Liver (tissue), 9 donors: Measurements from ENCODE around the gene MANSC1. TPM values are rescaled to one million over a fixed set of nuclear protein-coding genes. Genes with fewer than 3 reads are reported as not detected.

Experiments
- DNase-seq: peaks from one replicate; pipeline ENCODE4 v3.0.0-alpha.2; 2017; ENCODE audit warnings: low spot score
- H3K27ac ChIP-seq, 2 donors: one replicate each; pipeline ENCODE4 v1.7.0; 2013; ENCODE audit warnings: inconsistent platforms in 2 of 2, low read length in 2 of 2, control low read depth in 1 of 2, low read depth in 1 of 2, mild to moderate bottlenecking in 1 of 2
- H3K27me3 ChIP-seq, 4 donors: one replicate each; pipeline versions ENCODE4 v1.6.1 to v1.7.0; 2013; ENCODE audit warnings: low read length in 3 of 4, inconsistent platforms in 1 of 4, mild to moderate bottlenecking in 1 of 4, moderate library complexity in 1 of 4; ENCODE audit not compliant: control insufficient read depth in 4 of 4, insufficient read depth in 4 of 4
- H3K36me3 ChIP-seq, 4 donors: one replicate each; pipeline versions ENCODE4 v1.6.1 to v1.7.0; 2013; ENCODE audit warnings: low read length in 3 of 4, mild to moderate bottlenecking in 3 of 4, low read depth in 1 of 4, moderate library complexity in 1 of 4; ENCODE audit not compliant: control insufficient read depth in 4 of 4, insufficient read depth in 3 of 4
- H3K4me1 ChIP-seq, 4 donors: one replicate each; pipeline versions ENCODE4 v1.6.1 to v1.7.0; 2013; ENCODE audit warnings: low read length in 3 of 4, mild to moderate bottlenecking in 3 of 4, moderate library complexity in 1 of 4; ENCODE audit not compliant: control insufficient read depth in 4 of 4, insufficient read depth in 4 of 4
- H3K4me3 ChIP-seq, 3 donors: one replicate each; pipeline versions ENCODE4 v1.6.1 to v1.7.0; 2013; ENCODE audit warnings: low read length in 3 of 3, control low read depth in 1 of 3, low read depth in 1 of 3, mild to moderate bottlenecking in 1 of 3
- H3K9ac ChIP-seq, 2 donors: one replicate each; pipeline ENCODE4 v1.7.0; 2013; ENCODE audit warnings: low read length in 2 of 2, mild to moderate bottlenecking in 2 of 2, moderate library complexity in 2 of 2, control low read depth in 1 of 2, low read depth in 1 of 2
- H3K9me3 ChIP-seq, 4 donors: one replicate each; pipeline versions ENCODE4 v1.6.1 to v1.7.0; 2013; ENCODE audit warnings: low read length in 3 of 4; ENCODE audit not compliant: control insufficient read depth in 4 of 4
- ATF3 ChIP-seq: IDR thresholded peaks from 2 replicates; pipeline ENCODE4 v1.6.1; 2016; ENCODE audit warnings: antibody characterized with exemption
- CTCF ChIP-seq: fragments of 150-350 bp; IDR thresholded peaks from 2 replicates; pipeline ENCODE4 v1.5.1; 2017; ENCODE audit warnings: improper control_type of control experiment, low read depth, low read length; ENCODE audit not compliant: missing input control
- EGR1 ChIP-seq, 2 donors: IDR thresholded peaks; 2 replicates each; pipeline ENCODE4 v1.6.1; 2016 to 2018; ENCODE audit warnings: antibody characterized with exemption in 2 of 2, low read depth in 2 of 2
- FOXA1 ChIP-seq: IDR thresholded peaks from 2 replicates; pipeline ENCODE4 v1.6.1; 2016; ENCODE audit warnings: antibody characterized with exemption
- FOXA2 ChIP-seq: IDR thresholded peaks from 2 replicates; pipeline ENCODE4 v1.6.1; 2016; ENCODE audit warnings: antibody characterized with exemption
- GABPA ChIP-seq, 2 donors: IDR thresholded peaks in 1 of 2; conservative IDR thresholded peaks in 1 of 2; 2 replicates each; pipeline ENCODE4 v1.6.1; 2016; ENCODE audit warnings: antibody characterized with exemption in 2 of 2, mild to moderate bottlenecking in 1 of 2, moderate library complexity in 1 of 2
- HNF4A ChIP-seq, 2 donors: conservative IDR thresholded peaks; 2 replicates each; pipeline ENCODE4 v1.6.1; 2016; ENCODE audit warnings: antibody characterized with exemption in 2 of 2, mild to moderate bottlenecking in 2 of 2
- HNF4G ChIP-seq: IDR thresholded peaks from 2 replicates; pipeline ENCODE4 v1.6.1; 2016; ENCODE audit warnings: antibody characterized with exemption
- JUND ChIP-seq, 2 donors: IDR thresholded peaks; 2 replicates each; pipeline ENCODE4 v1.6.1; 2016; ENCODE audit warnings: antibody characterized with exemption in 2 of 2
- MAX ChIP-seq: IDR thresholded peaks from 2 replicates; pipeline ENCODE4 v1.6.1; 2016; ENCODE audit warnings: antibody characterized with exemption
- NR2F2 ChIP-seq: IDR thresholded peaks from 2 replicates; pipeline ENCODE4 v1.6.1; 2016; ENCODE audit warnings: antibody characterized with exemption
- RAD21 ChIP-seq, 2 donors: IDR thresholded peaks; 2 replicates each; pipeline ENCODE4 v1.6.1; 2016; ENCODE audit warnings: antibody characterized with exemption in 2 of 2, mild to moderate bottlenecking in 2 of 2
- REST ChIP-seq: IDR thresholded peaks from 2 replicates; pipeline ENCODE4 v1.6.1; 2016; ENCODE audit warnings: antibody characterized with exemption, mild to moderate bottlenecking
- RXRA ChIP-seq, 2 donors: IDR thresholded peaks; 2 replicates each; pipeline ENCODE4 v1.6.1; 2017 to 2018; ENCODE audit warnings: antibody characterized with exemption in 2 of 2, mild to moderate bottlenecking in 1 of 2
- SP1 ChIP-seq: IDR thresholded peaks from 2 replicates; pipeline ENCODE4 v1.6.1; 2018; ENCODE audit warnings: antibody characterized with exemption, mild to moderate bottlenecking
- TAF1 ChIP-seq: conservative IDR thresholded peaks from 2 replicates; pipeline ENCODE4 v1.6.1; 2016; ENCODE audit warnings: antibody characterized with exemption, mild to moderate bottlenecking
- YY1 ChIP-seq: IDR thresholded peaks from 2 replicates; pipeline ENCODE4 v1.6.1; 2016; ENCODE audit warnings: antibody characterized with exemption, mild to moderate bottlenecking
- ZBTB33 ChIP-seq: IDR thresholded peaks from 2 replicates; pipeline ENCODE4 v1.6.1; 2016; ENCODE audit warnings: antibody characterized with exemption
- WGBS: extraction: QIAGEN DNeasy Blood & Tissue Kit; methylation state at CpG from one replicate; pipeline ENCODE4 v1.1.7; 2013; 5-methylcytosine and 5-hydroxymethylcytosine counted together
- polyA plus RNA-seq, 2 donors: library from polyadenylated mRNA; stranded (reverse) in 1 of 2; unstranded in 1 of 2; fragments of 200-250 nt in 1 of 2; fragments of >200 nt in 1 of 2; fragmentation: Nextera tagmentation in 1 of 2; extraction: Ambion mirVana in 1 of 2; gene quantifications; one replicate each; pipeline versions ENCODE4 v1.2.1 to v1.2.3, GENCODE V29; 2013 to 2015
- total RNA-seq, 2 donors: library from RNA; depleted of rRNA; stranded (reverse); fragments of >200 nt; gene quantifications; one replicate each; pipeline ENCODE4 v1.2.3, GENCODE V29; 2014
- donor health status: healthy.
- donor health status: healthy.
- donor health status: healthy.
- donor health status: healthy.
- donor health status: healthy.

The MANSC1 gene
- total and polyA plus RNA-seq, 4 donors, result 2.1 to 7.8 (median 4.7) TPM

- TF ChIP-seq FOXA1 (no peak), JUND (IDR thresholded peaks at IDR 0.05) (no peak), RXRA (IDR thresholded peaks at IDR 0.05) (no peak), RAD21 (IDR thresholded peaks at IDR 0.05) (no peak), YY1 (no peak)
These were observed 63.6 kb downstream of the MANSC1 start (continued) for GRCh38 chr12:12286441-12286840.

- H3K27me3 ChIP-seq, result no peaks in the 10 kb centered on the region
- no peaks in the 10 kb centered on the region for H3K9me3 ChIP-seq
- H3K9ac ChIP-seq, result no peak overlapping the region
- WGBS, result 81% methylated on average over 7 of the region's 7 CpGs
- H3K27ac ChIP-seq, result no peak overlapping the region
- H3K4me1 ChIP-seq, result no peaks in the 10 kb centered on the region
- TF ChIP-seq JUND (IDR thresholded peaks at IDR 0.05) (peak in 1 of 2 donors; percentile 65), HNF4G (no peak), CTCF (no peak)
- DNase-seq, result no peak
- H3K4me3 ChIP-seq, result no peak overlapping the region
- H3K36me3 ChIP-seq, result no peaks in the 10 kb centered on the region
These were observed 67.1 kb downstream of the MANSC1 start for GRCh38 chr12:12282761-12283425.

GRCh38 chr12:12282202-12282601 is 67.8 kb downstream of the MANSC1 start:
- no peaks in the 10 kb centered on the region for H3K4me1 ChIP-seq
- DNase-seq, result no peak
- WGBS, result 88% methylated on average over 3 of the region's 3 CpGs
- no peak overlapping the region for H3K9ac ChIP-seq
- H3K9me3 ChIP-seq, result no peaks in the 10 kb centered on the region
- no peaks in the 10 kb centered on the region for H3K27me3 ChIP-seq
- TF ChIP-seq EGR1 (IDR thresholded peaks at IDR 0.05; ENCODE audit: low read depth in 2 of 2) (no peak), CTCF (no peak), MAX (no peak), RXRA (IDR thresholded peaks at IDR 0.05) (no peak), TAF1 (no peak), FOXA1 (no peak), SP1 (no peak), NR2F2 (no peak), JUND (IDR thresholded peaks at IDR 0.05) (no peak), ZBTB33 (no peak), GABPA (IDR thresholded peaks at IDR 0.05 in 1 of 2, conservative IDR thresholded peaks at IDR 0.05 in 1 of 2) (no peak), ATF3 (no peak), REST (no peak), YY1 (no peak), RAD21 (IDR thresholded peaks at IDR 0.05) (no peak), FOXA2 (no peak), HNF4A (conservative IDR thresholded peaks at IDR 0.05) (no peak), HNF4G (no peak)
- no peak overlapping the region for H3K4me3 ChIP-seq
- H3K27ac ChIP-seq, result no peak overlapping the region
- H3K36me3 ChIP-seq, result no peaks in the 10 kb centered on the region
